Adrenal gland (tissue), 5 donors: ENCODE data around the gene NCBP2.

ENCODE experiments used
- POLR2A ChIP-seq, 2 donors: fragments of 450-650 bp; IDR thresholded peaks; one replicate each; pipeline ENCODE4 v1.6.1; 2017; ENCODE audit warnings: antibody characterized with exemption in 2 of 2, mild to moderate bottlenecking in 2 of 2, moderate library complexity in 1 of 2
- TF ChIP-seq, protein P1 (sequence below), 6 experiments: fragments of 450-650 bp in 4 of 6; fragments of 200-600 bp in 2 of 6; sonication (generic) in 1 of 6; IDR thresholded peaks; 1 replicate in 5 of 6; 2 replicates in 1 of 6; pipeline versions ENCODE4 v1.5.1 to v1.8.0; 2016 to 2021; ENCODE audit warnings: antibody characterized with exemption in 6 of 6, mild to moderate bottlenecking in 2 of 6, moderate library complexity in 1 of 6
- donor health status: DM: no; HTN: no; CAD: no.

DNA sequence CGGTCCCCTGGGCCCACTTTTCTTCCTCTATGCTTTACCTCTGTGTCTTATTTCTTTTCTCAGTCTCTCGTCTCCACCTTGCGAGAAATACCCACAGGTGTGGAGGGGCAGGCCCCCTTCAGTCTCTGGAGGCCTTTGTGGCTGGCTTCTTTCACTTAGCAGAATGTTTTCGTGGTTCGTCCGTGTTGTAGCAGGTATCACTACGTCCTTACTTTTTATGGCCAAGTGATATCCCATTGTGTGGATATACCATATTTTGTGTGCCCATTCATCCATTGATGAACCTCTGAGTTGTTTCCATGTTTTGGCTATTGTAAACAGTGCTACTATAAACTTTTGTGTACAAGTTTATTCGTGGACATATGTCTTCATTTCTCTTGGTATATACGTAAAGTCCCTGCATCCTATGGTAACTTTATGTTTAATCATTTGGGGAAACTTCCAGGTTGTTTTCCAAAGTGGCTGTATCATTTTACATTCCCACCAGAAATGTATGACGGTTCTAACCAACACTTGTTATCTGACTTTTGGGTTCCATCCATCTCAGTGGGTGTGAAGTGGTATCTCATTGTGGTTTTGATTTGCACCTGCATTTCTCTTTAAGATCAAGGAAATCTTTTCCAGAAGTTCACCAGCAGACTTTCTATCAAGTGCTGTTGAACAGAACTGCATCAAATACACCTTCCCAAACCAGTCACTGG, 20.8 kb upstream of the NCBP2 start:
- TF ChIP-seq, protein P1, sequence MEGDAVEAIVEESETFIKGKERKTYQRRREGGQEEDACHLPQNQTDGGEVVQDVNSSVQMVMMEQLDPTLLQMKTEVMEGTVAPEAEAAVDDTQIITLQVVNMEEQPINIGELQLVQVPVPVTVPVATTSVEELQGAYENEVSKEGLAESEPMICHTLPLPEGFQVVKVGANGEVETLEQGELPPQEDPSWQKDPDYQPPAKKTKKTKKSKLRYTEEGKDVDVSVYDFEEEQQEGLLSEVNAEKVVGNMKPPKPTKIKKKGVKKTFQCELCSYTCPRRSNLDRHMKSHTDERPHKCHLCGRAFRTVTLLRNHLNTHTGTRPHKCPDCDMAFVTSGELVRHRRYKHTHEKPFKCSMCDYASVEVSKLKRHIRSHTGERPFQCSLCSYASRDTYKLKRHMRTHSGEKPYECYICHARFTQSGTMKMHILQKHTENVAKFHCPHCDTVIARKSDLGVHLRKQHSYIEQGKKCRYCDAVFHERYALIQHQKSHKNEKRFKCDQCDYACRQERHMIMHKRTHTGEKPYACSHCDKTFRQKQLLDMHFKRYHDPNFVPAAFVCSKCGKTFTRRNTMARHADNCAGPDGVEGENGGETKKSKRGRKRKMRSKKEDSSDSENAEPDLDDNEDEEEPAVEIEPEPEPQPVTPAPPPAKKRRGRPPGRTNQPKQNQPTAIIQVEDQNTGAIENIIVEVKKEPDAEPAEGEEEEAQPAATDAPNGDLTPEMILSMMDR (IDR thresholded peaks at IDR 0.05), result no peak
- no peak for TF ChIP-seq POLR2A (IDR thresholded peaks at IDR 0.05)
